Prostate gland (tissue), 2 donors: Measurements from ENCODE around the gene NEK9. TPM values are rescaled to one million over a fixed set of nuclear protein-coding genes. Genes with fewer than 3 reads are reported as not detected.
A peak's percentile ranks its signal among the peaks of the same experiment; 100 is the strongest.

Source experiments
- DNase-seq: peaks from one replicate; pipeline ENCODE4 v3.0.0-alpha.2; 2019; ENCODE audit warnings: low spot score
- H3K27ac ChIP-seq, 2 donors: fragments of 200-600 bp; sonication (generic); 2 replicates each; pipeline ENCODE4 v1.5.1; 2017 to 2019
- H3K27me3 ChIP-seq: fragments of 200-600 bp; sonication (generic); replicated peaks from 2 replicates; pipeline ENCODE4 v1.5.1; 2019; ENCODE audit not compliant: insufficient read depth
- H3K36me3 ChIP-seq, 2 donors: fragments of 200-600 bp; sonication (generic); 1 replicate in 1 of 2; 2 replicates in 1 of 2; pipeline versions ENCODE4 v1.5.1 to v1.8.1; 2017 to 2019
- H3K4me1 ChIP-seq: fragments of 200-600 bp; sonication (generic); replicated peaks from 2 replicates; pipeline ENCODE4 v1.5.1; 2019
- H3K4me3 ChIP-seq, 2 donors: fragments of 200-600 bp; sonication (generic); 2 replicates each; pipeline ENCODE4 v1.5.1; 2017 to 2019
- H3K9me3 ChIP-seq: fragments of 200-600 bp; sonication (generic); 2 replicates; pipeline ENCODE4 v1.5.1; 2017
- POLR2A ChIP-seq: fragments of 450-650 bp; IDR thresholded peaks from one replicate; pipeline ENCODE4 v1.6.1; 2016; ENCODE audit warnings: antibody characterized with exemption, mild to moderate bottlenecking
- POLR2AphosphoS5 ChIP-seq: sonication (generic); formaldehyde crosslinking; IDR thresholded peaks from one replicate; pipeline ENCODE4 v1.6.1; 2017; ENCODE audit warnings: antibody characterized with exemption
- WGBS: methylation state at CpG from one replicate; pipeline ENCODE4 v1.1.5; 2018; 5-methylcytosine and 5-hydroxymethylcytosine counted together
- intact Hi-C: fragments of 100-400 bp; cut with DNase I; formaldehyde crosslinking; loops from one replicate; pipeline ENCODE4 v1.14.2; 2022
- total RNA-seq, 2 donors: library from RNA; depleted of rRNA; stranded (reverse); fragments of >200 nt; gene quantifications; one replicate each; pipeline ENCODE4 v1.1.0, GENCODE V29; 2016
- TF ChIP-seq, protein P1 (sequence below), 4 experiments: fragments of 200-600 bp in 2 of 4; fragments of 450-650 bp in 2 of 4; sonication (generic) in 2 of 4; IDR thresholded peaks; 1 replicate in 3 of 4; 2 replicates in 1 of 4; pipeline ENCODE4 v1.5.1; 2016 to 2019; ENCODE audit warnings: antibody characterized with exemption in 4 of 4, mild to moderate bottlenecking in 2 of 4, moderate library complexity in 2 of 4

NEK9 gene
- total RNA-seq, 2 donors from 2014 or later = 59.5 to 89.8 TPM

DNA sequence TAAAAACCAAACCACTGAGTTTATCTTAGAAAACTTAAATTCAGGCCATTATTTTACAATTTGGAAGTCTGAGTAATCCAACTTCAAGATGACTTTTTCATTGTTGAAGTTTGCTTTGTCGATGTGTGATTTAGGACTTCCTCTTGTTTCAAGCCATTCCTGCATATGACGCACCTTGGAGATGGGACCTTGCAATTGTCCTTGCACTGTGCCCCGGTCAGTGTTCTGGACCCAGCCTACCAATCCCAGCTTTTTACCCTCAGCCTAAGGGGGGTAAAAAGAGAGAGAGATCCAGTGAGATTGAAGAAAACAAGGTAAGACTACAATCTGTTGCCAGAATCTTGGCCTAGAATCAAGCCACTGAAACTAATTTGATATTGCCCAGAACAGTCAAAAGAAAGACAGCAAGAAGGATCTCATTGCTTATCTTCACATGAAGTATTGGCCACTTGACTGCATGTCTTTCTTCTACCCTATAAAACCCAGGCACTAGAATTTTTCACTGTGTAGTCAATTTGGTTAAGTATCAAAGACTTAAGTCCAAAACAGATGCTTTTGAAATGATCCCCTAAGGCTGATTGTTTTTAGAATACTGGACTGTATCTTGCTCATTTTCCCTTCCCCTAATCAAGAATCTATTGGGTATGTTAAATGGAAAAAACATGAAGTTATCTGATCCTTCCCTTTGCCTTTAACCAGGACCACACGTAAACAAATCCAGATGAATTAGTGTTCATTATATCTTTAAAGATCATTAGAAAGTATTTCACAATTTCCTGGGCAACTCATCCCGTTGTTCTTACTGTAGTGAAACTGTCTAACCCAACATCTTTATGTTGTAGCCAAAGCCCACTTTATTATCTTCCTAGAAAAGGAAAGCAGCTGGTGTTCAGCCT is 73.2 kb downstream of the NEK9 start:
- WGBS = 54% methylated on average over 5 of the region's 5 CpGs
- intact Hi-C loops = no loop called here
- Histone ChIP-seq H3K4me1 (peaks cover 3% of the 10 kb centered on the region), H3K9me3 (no peaks in the 10 kb centered on the region), H3K27ac (no peak overlapping the region), H3K27me3 (no peaks in the 10 kb centered on the region), H3K36me3 (no peaks in the 10 kb centered on the region), H3K4me3 (no peak overlapping the region)
- TF ChIP-seq, protein P1, sequence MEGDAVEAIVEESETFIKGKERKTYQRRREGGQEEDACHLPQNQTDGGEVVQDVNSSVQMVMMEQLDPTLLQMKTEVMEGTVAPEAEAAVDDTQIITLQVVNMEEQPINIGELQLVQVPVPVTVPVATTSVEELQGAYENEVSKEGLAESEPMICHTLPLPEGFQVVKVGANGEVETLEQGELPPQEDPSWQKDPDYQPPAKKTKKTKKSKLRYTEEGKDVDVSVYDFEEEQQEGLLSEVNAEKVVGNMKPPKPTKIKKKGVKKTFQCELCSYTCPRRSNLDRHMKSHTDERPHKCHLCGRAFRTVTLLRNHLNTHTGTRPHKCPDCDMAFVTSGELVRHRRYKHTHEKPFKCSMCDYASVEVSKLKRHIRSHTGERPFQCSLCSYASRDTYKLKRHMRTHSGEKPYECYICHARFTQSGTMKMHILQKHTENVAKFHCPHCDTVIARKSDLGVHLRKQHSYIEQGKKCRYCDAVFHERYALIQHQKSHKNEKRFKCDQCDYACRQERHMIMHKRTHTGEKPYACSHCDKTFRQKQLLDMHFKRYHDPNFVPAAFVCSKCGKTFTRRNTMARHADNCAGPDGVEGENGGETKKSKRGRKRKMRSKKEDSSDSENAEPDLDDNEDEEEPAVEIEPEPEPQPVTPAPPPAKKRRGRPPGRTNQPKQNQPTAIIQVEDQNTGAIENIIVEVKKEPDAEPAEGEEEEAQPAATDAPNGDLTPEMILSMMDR (IDR thresholded peaks at IDR 0.05) = no peak
- TF ChIP-seq POLR2AphosphoS5 = no peak
- DNase-seq = no peak

DNA sequence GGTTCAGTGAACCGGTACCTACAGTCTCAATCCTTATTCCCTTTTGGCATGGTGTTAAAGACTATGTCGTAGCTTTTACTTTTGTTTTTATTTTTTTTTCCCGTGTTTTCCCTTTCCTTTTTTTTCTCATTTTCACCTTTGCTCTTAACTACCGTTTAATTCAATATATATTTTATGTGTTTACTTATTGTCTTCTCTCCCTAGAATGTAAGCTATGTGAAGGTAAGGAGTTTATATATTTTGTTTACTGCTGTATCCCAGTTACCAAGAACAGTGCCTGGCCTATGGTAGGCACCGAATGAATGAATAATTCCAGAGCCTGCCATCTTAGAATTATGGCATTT is 75.3 kb downstream of the NEK9 start:
- H3K9me3 ChIP-seq = no peaks in the 10 kb centered on the region
- intact Hi-C loops = loop anchor here (2.0 kb wide), 1 partner anchor 17 kb away; the partner anchor contains the start of gene ZC2HC1C
- TF ChIP-seq POLR2A (no peak), POLR2AphosphoS5 (no peak)
- TF ChIP-seq, protein P1 (IDR thresholded peaks at IDR 0.05) = no peak
- 19% methylated on average over 5 of the region's 5 CpGs for WGBS
- no peaks in the 10 kb centered on the region for H3K36me3 ChIP-seq
- no peaks in the 10 kb centered on the region for H3K27me3 ChIP-seq
- H3K4me3 ChIP-seq = peak overlapping the region; percentile 60 to 74
- H3K27ac ChIP-seq = peak overlapping the region; percentile 87 to 93
- peaks cover 3% of the 10 kb centered on the region for H3K4me1 ChIP-seq
- DNase-seq = no peak

DNA sequence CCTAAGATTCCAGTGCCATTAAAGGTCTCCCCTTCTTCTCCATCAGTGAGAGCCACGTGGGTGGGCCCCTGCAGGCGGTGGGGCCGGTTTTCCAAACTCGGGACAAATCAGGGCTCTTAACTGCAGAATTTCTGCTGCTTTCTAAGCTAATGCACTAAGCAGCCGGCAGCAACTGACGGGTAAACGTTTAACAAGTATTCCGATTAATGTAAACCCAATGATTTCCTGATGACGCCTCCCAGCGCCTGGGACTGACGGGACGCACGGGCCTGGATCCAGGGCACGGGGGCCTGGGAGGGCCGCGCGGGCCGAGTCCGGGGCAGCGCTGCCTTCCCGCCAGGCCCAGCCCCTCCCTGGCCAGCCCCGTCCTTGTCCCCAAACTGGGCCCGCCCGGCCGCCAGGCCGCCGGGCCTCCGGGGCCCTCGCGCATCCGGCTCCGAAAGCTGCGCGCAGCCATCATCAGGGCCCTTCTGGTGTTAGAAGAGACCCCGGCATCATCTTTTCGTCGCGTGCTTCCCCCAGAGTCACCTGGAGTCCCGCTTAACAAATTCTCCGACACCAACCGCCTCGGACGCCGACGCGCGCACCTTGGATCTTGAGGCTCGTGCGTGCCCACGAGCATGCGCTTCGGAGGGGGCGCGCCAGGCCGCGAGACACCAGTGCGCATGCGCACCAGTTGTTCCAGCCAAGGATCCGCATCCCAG is 75.8 kb downstream of the NEK9 start, which contains the start of gene MLH3:
TSS of gene MLH3 (minus strand) at position 616 of the 704 bp plus-strand sequence. CDS start 1,812 bp downstream, outside the sequence.
- intact Hi-C loops = loop anchor here (2.0 kb wide), 1 partner anchor 18 kb away; the partner anchor contains the start of gene ZC2HC1C
- no peaks in the 10 kb centered on the region for H3K9me3 ChIP-seq
- WGBS = under 1% methylated on average over 57 of the region's 59 CpGs
- H3K4me3 ChIP-seq = peak within 1 kb of the TSS; percentile 60 to 74
- peaks cover 3% of the 10 kb centered on the region for H3K4me1 ChIP-seq
- DNase-seq = peak; percentile 80
- no peaks in the 10 kb centered on the region for H3K36me3 ChIP-seq
- H3K27ac ChIP-seq = peak within 1 kb of the TSS; percentile 87 to 93
- H3K27me3 ChIP-seq = no peaks in the 10 kb centered on the region
- TF ChIP-seq, protein P1 (IDR thresholded peaks at IDR 0.05) = no peak
- TF ChIP-seq POLR2AphosphoS5 = peak; percentile 93
- peak; percentile 72 for TF ChIP-seq POLR2A

DNA sequence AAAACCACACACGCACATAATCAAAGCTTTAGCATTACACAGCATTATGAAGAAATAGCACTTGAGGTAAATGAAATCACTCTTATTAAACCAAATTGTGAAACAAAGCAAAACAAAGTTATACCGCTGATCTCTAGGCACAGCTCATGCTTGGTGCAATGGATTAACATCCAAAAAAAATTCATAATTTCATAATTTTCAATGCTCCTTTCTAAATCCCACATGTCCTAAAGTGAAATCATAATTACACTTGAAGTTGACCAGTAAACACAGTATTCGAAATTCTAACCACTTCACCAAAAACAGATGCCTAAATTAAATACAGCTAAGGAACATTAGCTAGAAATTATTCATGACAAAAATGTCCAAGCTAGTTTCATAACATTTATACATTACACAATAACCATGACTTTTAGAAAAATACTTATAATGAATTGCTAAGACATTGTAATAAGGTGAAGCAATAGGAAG is 77.1 kb downstream of the NEK9 start:
- 89% methylated on average over 3 of the region's 3 CpGs for WGBS
- no peaks in the 10 kb centered on the region for H3K36me3 ChIP-seq
- H3K9me3 ChIP-seq = no peaks in the 10 kb centered on the region
- peaks cover 3% of the 10 kb centered on the region for H3K4me1 ChIP-seq
- intact Hi-C loops = loop anchor here (2.0 kb wide), 1 partner anchor 19 kb away; the partner anchor contains the start of gene ZC2HC1C
- TF ChIP-seq, protein P1 (IDR thresholded peaks at IDR 0.05) = no peak
- TF ChIP-seq POLR2A (no peak), POLR2AphosphoS5 (no peak)
- H3K4me3 ChIP-seq = no peak overlapping the region
- no peak for DNase-seq
- H3K27ac ChIP-seq = no peak overlapping the region
- H3K27me3 ChIP-seq = no peaks in the 10 kb centered on the region
